ENCODE measurements around the gene RNF212.

The RNF212 gene

DNA sequence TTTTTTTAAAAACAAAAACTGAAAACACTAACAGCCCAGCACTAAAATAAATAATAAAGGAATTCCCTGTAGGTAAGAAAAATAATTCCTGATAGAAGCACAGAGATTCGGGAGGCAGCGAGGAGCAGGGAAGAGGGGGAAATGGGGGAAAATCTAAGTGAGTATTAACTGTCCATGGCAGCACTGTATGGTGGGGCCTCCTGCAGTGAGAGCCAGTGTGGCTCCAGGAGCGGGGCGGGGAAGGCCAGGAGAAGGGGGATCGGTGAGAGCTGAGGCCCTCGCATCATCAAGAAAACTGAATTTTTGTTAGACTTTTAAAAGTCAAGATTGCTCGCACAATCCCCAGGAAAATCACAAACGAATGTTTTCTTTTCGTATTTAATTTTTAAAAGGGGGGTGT lies 14.1 kb downstream of the RNF212 start:
- in situ Hi-C loops (cut with MboI; ENCODE audit: low pct_unique_long_range_greater_than_20kb, low sequenced_read_pairs, unreplicated experiment): no loop called here
- TF ChIP-seq CTCF (IDR thresholded peaks at IDR 0.05; ENCODE audit: extremely low read depth, insufficient read depth, missing control alignments): no peak
- no peak for DNase-seq (ENCODE audit: low spot score)

DNA sequence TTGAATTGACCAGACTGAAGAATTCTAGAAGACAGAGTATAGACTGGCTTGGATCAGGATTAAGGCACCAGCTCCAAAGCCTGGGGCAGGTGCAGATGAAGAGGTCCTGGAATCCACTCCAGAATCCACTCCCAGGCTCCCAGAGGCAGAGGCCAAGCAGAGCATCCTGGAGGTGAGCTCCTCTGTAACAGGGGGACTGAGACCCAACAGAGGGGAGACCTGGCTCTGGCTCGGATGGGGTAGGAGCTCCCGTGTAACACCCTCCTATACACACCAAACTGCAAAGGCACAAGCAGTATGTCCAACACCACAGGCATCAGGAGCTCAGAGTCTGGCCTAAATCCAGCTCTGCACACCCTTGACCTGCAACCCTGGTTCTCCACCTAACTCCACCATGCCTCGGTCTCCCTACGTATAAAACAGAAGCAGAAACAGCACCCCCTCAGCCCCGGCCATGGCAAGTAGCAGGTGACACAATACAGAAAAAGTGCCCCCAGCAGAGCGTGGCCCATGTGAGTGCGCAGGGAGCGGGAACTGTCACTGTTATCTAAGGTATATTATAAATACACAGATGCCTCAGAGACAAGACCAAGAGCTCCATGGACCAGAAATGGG lies 14.9 kb downstream of the RNF212 start:
- no peak for TF ChIP-seq CTCF (IDR thresholded peaks at IDR 0.05; ENCODE audit: extremely low read depth, insufficient read depth, missing control alignments)
- in situ Hi-C loops (cut with MboI; ENCODE audit: low pct_unique_long_range_greater_than_20kb, low sequenced_read_pairs, unreplicated experiment): no loop called here
- DNase-seq (ENCODE audit: low spot score): no peak

DNA sequence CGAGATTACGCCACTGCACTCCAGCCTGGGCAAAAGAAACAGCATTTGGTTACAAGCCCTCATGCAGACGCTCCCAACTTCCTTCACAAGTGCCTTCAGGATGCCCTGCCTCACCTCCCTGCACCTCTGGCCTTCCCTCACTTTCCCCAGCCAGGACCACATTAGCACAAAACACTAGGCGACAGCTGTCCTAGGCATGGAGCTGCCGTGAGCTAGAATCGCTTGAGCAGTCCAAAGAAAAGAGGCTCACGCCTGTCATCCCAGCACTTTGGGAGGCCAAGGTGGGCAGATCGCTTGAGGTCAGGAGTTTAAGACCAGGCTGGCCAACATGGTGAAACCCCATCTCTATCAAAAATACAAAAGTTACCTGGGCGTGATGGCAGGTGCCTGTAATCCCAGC lies 15.8 kb downstream of the RNF212 start:
- DNase-seq (ENCODE audit: low spot score): no peak
- in situ Hi-C loops (cut with MboI; ENCODE audit: low pct_unique_long_range_greater_than_20kb, low sequenced_read_pairs, unreplicated experiment): no loop called here
- no peak for TF ChIP-seq CTCF (IDR thresholded peaks at IDR 0.05; ENCODE audit: extremely low read depth, insufficient read depth, missing control alignments)

GRCh38 chr4:1096841-1097240 lies 16.5 kb downstream of the RNF212 start:
- in situ Hi-C loops (cut with MboI; ENCODE audit: low pct_unique_long_range_greater_than_20kb, low sequenced_read_pairs, unreplicated experiment): no loop called here
- no peak for TF ChIP-seq CTCF (IDR thresholded peaks at IDR 0.05; ENCODE audit: extremely low read depth, insufficient read depth, missing control alignments)
- no peak for DNase-seq (ENCODE audit: low spot score)

DNA sequence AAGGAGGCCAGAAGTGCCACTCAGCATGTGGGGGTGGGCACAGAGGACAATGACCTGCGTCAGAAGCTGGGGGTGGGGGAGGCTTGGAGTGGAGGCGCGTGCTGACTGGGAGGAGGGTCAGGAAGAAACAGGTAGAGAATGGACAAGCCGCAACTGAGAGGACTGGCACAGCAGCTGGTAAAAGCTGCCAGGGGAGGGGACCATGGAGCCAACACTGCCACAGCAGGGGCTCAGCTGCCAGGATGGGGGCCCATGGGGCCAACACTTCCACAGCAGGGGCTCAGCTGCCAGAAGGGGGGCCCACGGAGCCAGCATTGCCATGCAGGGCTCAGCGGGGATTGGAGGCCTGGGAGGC lies 19.1 kb downstream of the RNF212 start:
- DNase-seq (ENCODE audit: low spot score): no peak
- TF ChIP-seq CTCF (IDR thresholded peaks at IDR 0.05; ENCODE audit: extremely low read depth, insufficient read depth, missing control alignments): no peak
- in situ Hi-C loops (cut with MboI; ENCODE audit: low pct_unique_long_range_greater_than_20kb, low sequenced_read_pairs, unreplicated experiment): no loop called here

GRCh38 chr4:1093391-1094335 lies 19.7 kb downstream of the RNF212 start:
- TF ChIP-seq CTCF (IDR thresholded peaks at IDR 0.05; ENCODE audit: extremely low read depth, insufficient read depth, missing control alignments): no peak
- in situ Hi-C loops (cut with MboI; ENCODE audit: low pct_unique_long_range_greater_than_20kb, low sequenced_read_pairs, unreplicated experiment): no loop called here
- no peak for DNase-seq (ENCODE audit: low spot score)
